NOMO-1 (cell line): ENCODE data around the gene NGEF.
"Not testable (repeated sequence)": the region's sequence is repeated elsewhere in the genome, so short reads cannot be mapped to it uniquely, and the experiment has no call there.

Source experiments
- DNase-seq, 2 experiments: peaks; one replicate each; lab custom pipeline; 2025; ENCODE audit not compliant: unreplicated experiment in 2 of 2; lab: John Stamatoyannopoulos, UW

NGEF gene

GRCh38 chr2:232930059-232930400, 83.0 kb downstream of the NGEF start:
- no peak for DNase-seq

- no peak for DNase-seq
Measured at GRCh38 chr2:232929303-232930058, 83.6 kb downstream of the NGEF start.

GRCh38 chr2:232928551-232929302, 84.3 kb downstream of the NGEF start:
- DNase-seq: no peak

- no peak for DNase-seq
Measured at GRCh38 chr2:232927793-232928550, 85.1 kb downstream of the NGEF start.

- no peak for DNase-seq
Measured at GRCh38 chr2:232927032-232927792, 85.8 kb downstream of the NGEF start.

- no peak for DNase-seq
Measured at GRCh38 chr2:232926431-232926939, 86.6 kb downstream of the NGEF start.

- DNase-seq: no peak
Measured at GRCh38 chr2:232925821-232926156, 87.3 kb downstream of the NGEF start.

- no peak for DNase-seq
Measured at GRCh38 chr2:232925153-232925820, 87.8 kb downstream of the NGEF start.

- DNase-seq: no peak
Measured at GRCh38 chr2:232924433-232924832, 88.6 kb downstream of the NGEF start.

GRCh38 chr2:232920760-232921159, 92.3 kb downstream of the NGEF start:
- DNase-seq: no peak

- no peak for DNase-seq
Measured at GRCh38 chr2:232920055-232920454, 93.0 kb downstream of the NGEF start.

GRCh38 chr2:232919141-232919540, 93.9 kb downstream of the NGEF start:
- DNase-seq: no peak

- DNase-seq: no peak
Measured at GRCh38 chr2:232913903-232914302, 99.2 kb downstream of the NGEF start.

GRCh38 chr2:232911712-232912277, 101.3 kb downstream of the NGEF start:
- no peak for DNase-seq

- no peak for DNase-seq
Measured at GRCh38 chr2:232910376-232910775, 102.7 kb downstream of the NGEF start.

- no peak for DNase-seq
Measured at GRCh38 chr2:232908695-232909094, 104.4 kb downstream of the NGEF start.

- DNase-seq: not testable (repeated sequence)
Measured at GRCh38 chr2:232907718-232908085, 105.4 kb downstream of the NGEF start.

- DNase-seq: not testable (repeated sequence)
Measured at GRCh38 chr2:232906867-232907717, 106.0 kb downstream of the NGEF start.

- DNase-seq: no peak
Measured at GRCh38 chr2:232903989-232904388, 109.1 kb downstream of the NGEF start.
